ENCODE data around the gene RIBC2.

RIBC2 gene

GRCh38 chr22:45425101-45425500, 11.6 kb downstream of the RIBC2 start:
- Histone ChIP-seq H4K20me1 (ENCODE audit: insufficient read depth, low read length) (no peaks in the 10 kb centered on the region), H3K36me3 (replicated peaks; ENCODE audit: insufficient read depth, low read length) (no peaks in the 10 kb centered on the region), H3K9me3 (replicated peaks; ENCODE audit: insufficient read depth, low read length) (no peaks in the 10 kb centered on the region), H3K9ac (ENCODE audit: low read length) (no peak overlapping the region), H3K27me3 (replicated peaks; ENCODE audit: insufficient read depth, low read length) (no peaks in the 10 kb centered on the region), H3F3A (ENCODE audit: insufficient read depth, low read length) (no peaks in the 10 kb centered on the region), H3K27ac (ENCODE audit: low read length) (no peak overlapping the region), H3K4me3 (ENCODE audit: low read length) (no peak overlapping the region), H3K4me2 (ENCODE audit: low read depth, low read length) (no peak overlapping the region), H3K4me1 (ENCODE audit: low read length) (no peaks in the 10 kb centered on the region), H2AFZ (ENCODE audit: low read length) (no peak overlapping the region), H3K9me2 (replicated peaks; ENCODE audit: insufficient read depth, low read length) (no peaks in the 10 kb centered on the region), H3K79me2 (ENCODE audit: low read length) (no peaks in the 10 kb centered on the region)
- no peak for DNase-seq
- TF ChIP-seq EZH2phosphoT487 (IDR thresholded peaks at IDR 0.05; ENCODE audit: low read length) = no peak

GRCh38 chr22:45425531-45426265, 12.2 kb downstream of the RIBC2 start:
- Histone ChIP-seq H3K9ac (ENCODE audit: low read length) (no peak overlapping the region), H3F3A (ENCODE audit: insufficient read depth, low read length) (no peaks in the 10 kb centered on the region), H3K4me1 (ENCODE audit: low read length) (no peaks in the 10 kb centered on the region), H3K9me3 (replicated peaks; ENCODE audit: insufficient read depth, low read length) (no peaks in the 10 kb centered on the region), H3K27me3 (replicated peaks; ENCODE audit: insufficient read depth, low read length) (no peaks in the 10 kb centered on the region), H3K27ac (ENCODE audit: low read length) (no peak overlapping the region), H2AFZ (ENCODE audit: low read length) (no peak overlapping the region), H3K9me2 (replicated peaks; ENCODE audit: insufficient read depth, low read length) (no peaks in the 10 kb centered on the region), H3K4me2 (ENCODE audit: low read depth, low read length) (no peak overlapping the region), H3K36me3 (replicated peaks; ENCODE audit: insufficient read depth, low read length) (no peaks in the 10 kb centered on the region), H3K4me3 (ENCODE audit: low read length) (no peak overlapping the region), H4K20me1 (ENCODE audit: insufficient read depth, low read length) (no peaks in the 10 kb centered on the region), H3K79me2 (ENCODE audit: low read length) (no peaks in the 10 kb centered on the region)
- no peak for DNase-seq
- TF ChIP-seq EZH2phosphoT487 (IDR thresholded peaks at IDR 0.05; ENCODE audit: low read length) (no peak), EZH2 (optimal IDR thresholded peaks at IDR 0.05; ENCODE audit: low read depth, low read length) (no peak), CTCF (IDR thresholded peaks at IDR 0.05; ENCODE audit: low read length) (no peak)

DNA sequence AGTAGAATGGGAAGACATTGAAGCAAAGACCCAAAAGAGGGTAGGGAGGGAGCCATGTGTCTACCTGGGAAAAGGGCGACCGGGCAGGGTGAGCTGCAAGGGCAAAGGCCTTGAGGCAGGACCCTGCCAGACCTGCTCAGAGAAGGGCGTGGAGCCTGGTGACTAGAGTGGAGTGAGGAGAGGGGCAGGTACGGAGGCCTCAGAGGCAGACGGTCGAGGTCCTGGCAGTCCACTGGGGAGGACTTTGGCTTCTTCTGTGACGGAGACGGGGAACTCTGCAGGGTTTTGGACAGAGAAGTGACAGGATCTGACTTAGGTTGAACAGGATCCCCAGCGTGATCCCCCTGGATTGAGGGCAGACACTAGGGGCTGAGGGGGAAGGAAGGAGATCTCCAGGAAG, 12.9 kb downstream of the RIBC2 start:
- no peak overlapping the region for H3K4me2 ChIP-seq (ENCODE audit: low read depth, low read length)
- H3K27me3 ChIP-seq (replicated peaks; ENCODE audit: insufficient read depth, low read length) = no peaks in the 10 kb centered on the region
- H3K4me1 ChIP-seq (ENCODE audit: low read length) = no peaks in the 10 kb centered on the region
- no peak overlapping the region for H3K9ac ChIP-seq (ENCODE audit: low read length)
- no peaks in the 10 kb centered on the region for H3K9me3 ChIP-seq (replicated peaks; ENCODE audit: insufficient read depth, low read length)
- TF ChIP-seq EZH2phosphoT487 (IDR thresholded peaks at IDR 0.05; ENCODE audit: low read length) = no peak
- no peak for TF ChIP-seq EZH2 (optimal IDR thresholded peaks at IDR 0.05; ENCODE audit: low read depth, low read length)
- TF ChIP-seq CTCF (IDR thresholded peaks at IDR 0.05; ENCODE audit: low read length) = no peak
- H3K4me3 ChIP-seq (ENCODE audit: low read length) = no peak overlapping the region
- H3F3A ChIP-seq (ENCODE audit: insufficient read depth, low read length) = no peaks in the 10 kb centered on the region
- no peak overlapping the region for H3K27ac ChIP-seq (ENCODE audit: low read length)
- no peak for DNase-seq
- H3K79me2 ChIP-seq (ENCODE audit: low read length) = no peaks in the 10 kb centered on the region
- no peaks in the 10 kb centered on the region for H3K9me2 ChIP-seq (replicated peaks; ENCODE audit: insufficient read depth, low read length)
- H2AFZ ChIP-seq (ENCODE audit: low read length) = no peak overlapping the region
- no peaks in the 10 kb centered on the region for H4K20me1 ChIP-seq (ENCODE audit: insufficient read depth, low read length)
- no peaks in the 10 kb centered on the region for H3K36me3 ChIP-seq (replicated peaks; ENCODE audit: insufficient read depth, low read length)

DNA sequence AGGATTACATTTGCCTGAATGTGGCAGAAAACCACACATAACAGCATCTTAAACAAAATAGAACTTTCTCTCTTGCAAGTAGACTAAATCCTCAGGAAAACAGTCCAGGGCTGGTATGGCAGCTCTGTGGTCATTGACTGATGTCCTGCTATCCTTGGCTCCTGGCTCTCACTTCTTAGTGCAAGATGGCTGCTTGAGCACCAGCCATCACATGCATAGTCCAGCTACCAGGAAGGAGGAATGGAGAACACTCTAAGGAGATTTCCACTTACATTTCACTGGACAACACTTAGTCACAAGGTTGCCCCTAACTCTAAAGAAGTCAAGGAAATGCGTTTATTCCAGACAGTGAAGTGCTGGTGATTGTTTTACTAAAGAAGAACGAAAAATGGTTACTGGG, 13.6 kb downstream of the RIBC2 start:
- no peak overlapping the region for H3K4me3 ChIP-seq (ENCODE audit: low read length)
- H3K9ac ChIP-seq (ENCODE audit: low read length) = no peak overlapping the region
- no peaks in the 10 kb centered on the region for H3K27me3 ChIP-seq (replicated peaks; ENCODE audit: insufficient read depth, low read length)
- no peaks in the 10 kb centered on the region for H3K4me1 ChIP-seq (ENCODE audit: low read length)
- H3K27ac ChIP-seq (ENCODE audit: low read length) = no peak overlapping the region
- no peak for DNase-seq
- no peak overlapping the region for H3K4me2 ChIP-seq (ENCODE audit: low read depth, low read length)
- no peaks in the 10 kb centered on the region for H3K79me2 ChIP-seq (ENCODE audit: low read length)
- no peaks in the 10 kb centered on the region for H3K36me3 ChIP-seq (replicated peaks; ENCODE audit: insufficient read depth, low read length)
- TF ChIP-seq CTCF (IDR thresholded peaks at IDR 0.05; ENCODE audit: low read length) (no peak), EZH2 (optimal IDR thresholded peaks at IDR 0.05; ENCODE audit: low read depth, low read length) (no peak), EZH2phosphoT487 (IDR thresholded peaks at IDR 0.05; ENCODE audit: low read length) (no peak)
- no peaks in the 10 kb centered on the region for H3K9me3 ChIP-seq (replicated peaks; ENCODE audit: insufficient read depth, low read length)
- H4K20me1 ChIP-seq (ENCODE audit: insufficient read depth, low read length) = no peaks in the 10 kb centered on the region
- no peaks in the 10 kb centered on the region for H3F3A ChIP-seq (ENCODE audit: insufficient read depth, low read length)
- no peak overlapping the region for H2AFZ ChIP-seq (ENCODE audit: low read length)
- H3K9me2 ChIP-seq (replicated peaks; ENCODE audit: insufficient read depth, low read length) = no peaks in the 10 kb centered on the region
